Activated CD8-positive, alpha-beta memory T cell treated with anti-CD3 and anti-CD28 coated beads for 36 hours (primary cell): ENCODE measurements around the gene TFDP1. TPM values are rescaled to one million over a fixed set of nuclear protein-coding genes. Genes with fewer than 3 reads are reported as not detected.

Experiments used
- CTCF ChIA-PET: fragments of 350-600 bp; sonication (Branson Sonifier 250); formaldehyde crosslinking; loops from one replicate; lab custom pipeline; 2021; ENCODE audit warnings: antibody characterized with exemption; lab: Charles Lee
- POLR2A ChIA-PET: fragments of 350-600 bp; sonication (Branson Sonifier 250); formaldehyde crosslinking; loops from one replicate; lab custom pipeline; 2021; ENCODE audit warnings: antibody characterized with exemption; lab: Charles Lee
- total RNA-seq, 2 experiments: library from RNA; stranded (reverse); gene quantifications; one replicate each; pipeline ENCODE4 v1.2.3, GENCODE V29; 2021

The TFDP1 gene
- total RNA-seq, 2 experiments from 2014 or later = 200 to 206 TPM

- POLR2A ChIA-PET = no interaction called here
These were observed 55.2 kb downstream of the TFDP1 start for GRCh38 chr13:113639616-113640262.

GRCh38 chr13:113641426-113641825 lies 56.9 kb downstream of the TFDP1 start:
- ChIA-PET POLR2A (no interaction called here), CTCF (no interaction called here)

More at GRCh38 chr13:113639616-113640262, 55.2 kb downstream of the TFDP1 start:
- CTCF ChIA-PET = no interaction called here

- ChIA-PET CTCF (no interaction called here), POLR2A (no interaction called here)
These were observed 58.0 kb downstream of the TFDP1 start for GRCh38 chr13:113642563-113642962.

- ChIA-PET POLR2A (no interaction called here), CTCF (interaction anchor here (0.6 kb wide), 2 partner anchors 897 to 904 kb away, joined by 3 to 4 read pairs; no protein-coding TSS in a partner anchor)
These were observed 59.0 kb downstream of the TFDP1 start for GRCh38 chr13:113643593-113643992.

- CTCF ChIA-PET = no interaction called here
- POLR2A ChIA-PET = no interaction called here
These were observed 60.2 kb downstream of the TFDP1 start for GRCh38 chr13:113644800-113645199.

- ChIA-PET CTCF (no interaction called here), POLR2A (no interaction called here)
These were observed 60.8 kb downstream of the TFDP1 start for GRCh38 chr13:113645329-113645728.

- ChIA-PET CTCF (no interaction called here), POLR2A (no interaction called here)
These were observed 61.8 kb downstream of the TFDP1 start for GRCh38 chr13:113646376-113646775.

GRCh38 chr13:113646921-113647340 lies 62.4 kb downstream of the TFDP1 start:
- POLR2A ChIA-PET = no interaction called here
- CTCF ChIA-PET = no interaction called here

- ChIA-PET POLR2A (no interaction called here), CTCF (no interaction called here)
These were observed 63.0 kb downstream of the TFDP1 start for GRCh38 chr13:113647351-113648215.

GRCh38 chr13:113648216-113648610 lies 63.7 kb downstream of the TFDP1 start:
- CTCF ChIA-PET = no interaction called here
- POLR2A ChIA-PET = no interaction called here

GRCh38 chr13:113649212-113649611 lies 64.7 kb downstream of the TFDP1 start:
- ChIA-PET POLR2A (no interaction called here), CTCF (no interaction called here)

- POLR2A ChIA-PET = no interaction called here
- CTCF ChIA-PET = no interaction called here
These were observed 65.7 kb downstream of the TFDP1 start for GRCh38 chr13:113650275-113650674.

- ChIA-PET POLR2A (no interaction called here), CTCF (interaction anchor here (0.6 kb wide), 1 partner anchor 290 kb away, joined by 4 read pairs; no protein-coding TSS in a partner anchor)
These were observed 66.2 kb downstream of the TFDP1 start for GRCh38 chr13:113650731-113651148.

GRCh38 chr13:113651511-113652403 lies 67.2 kb downstream of the TFDP1 start:
- ChIA-PET CTCF (no interaction called here), POLR2A (no interaction called here)

- POLR2A ChIA-PET = no interaction called here
- CTCF ChIA-PET = no interaction called here
These were observed 68.1 kb downstream of the TFDP1 start for GRCh38 chr13:113652404-113653263.

- ChIA-PET CTCF (no interaction called here), POLR2A (no interaction called here)
These were observed 69.0 kb downstream of the TFDP1 start for GRCh38 chr13:113653264-113654174.

GRCh38 chr13:113654175-113654560 lies 69.6 kb downstream of the TFDP1 start:
- ChIA-PET POLR2A (no interaction called here), CTCF (no interaction called here)
